Adipocyte (in vitro differentiated cells): ENCODE data around the gene APC2.

Experiments
- DNase-seq: peaks from one replicate; pipeline ENCODE4 v3.0.0-alpha.2; 2015; ENCODE audit warnings: low read depth
- H3K27me3 ChIP-seq: replicated peaks from 2 replicates; pipeline ENCODE4 v1.7.0; 2013; ENCODE audit warnings: mild to moderate bottlenecking, low read length, moderate library complexity; ENCODE audit not compliant: control insufficient read depth, insufficient read depth
- H3K36me3 ChIP-seq: 2 replicates; pipeline ENCODE4 v1.7.0; 2013; ENCODE audit warnings: low read length, mild to moderate bottlenecking, moderate library complexity; ENCODE audit not compliant: control insufficient read depth, insufficient read depth, severe bottlenecking
- H3K4me1 ChIP-seq: 2 replicates; pipeline ENCODE4 v1.7.0; 2013; ENCODE audit warnings: mild to moderate bottlenecking, low read length, moderate library complexity; ENCODE audit not compliant: control insufficient read depth, insufficient read depth
- H3K4me3 ChIP-seq: 2 replicates; pipeline ENCODE4 v1.7.0; 2013; ENCODE audit warnings: mild to moderate bottlenecking, low read length, moderate library complexity
- H3K9ac ChIP-seq: 2 replicates; pipeline ENCODE4 v1.7.0; 2013; ENCODE audit warnings: mild to moderate bottlenecking, low read length, moderate library complexity
- H3K9me3 ChIP-seq: 2 replicates; pipeline ENCODE4 v1.7.0; 2013; ENCODE audit warnings: mild to moderate bottlenecking, low read length, moderate library complexity; ENCODE audit not compliant: control insufficient read depth

The APC2 gene

GRCh38 chr19:1425102-1425837, 24.7 kb upstream of the APC2 start:
- Histone ChIP-seq H3K4me1 (no peaks in the 10 kb centered on the region), H3K4me3 (no peak overlapping the region), H3K27me3 (no peaks in the 10 kb centered on the region), H3K9ac (no peak overlapping the region), H3K9me3 (no peaks in the 10 kb centered on the region), H3K36me3 (peaks cover 89% of the 10 kb centered on the region)
- no peak for DNase-seq

DNA sequence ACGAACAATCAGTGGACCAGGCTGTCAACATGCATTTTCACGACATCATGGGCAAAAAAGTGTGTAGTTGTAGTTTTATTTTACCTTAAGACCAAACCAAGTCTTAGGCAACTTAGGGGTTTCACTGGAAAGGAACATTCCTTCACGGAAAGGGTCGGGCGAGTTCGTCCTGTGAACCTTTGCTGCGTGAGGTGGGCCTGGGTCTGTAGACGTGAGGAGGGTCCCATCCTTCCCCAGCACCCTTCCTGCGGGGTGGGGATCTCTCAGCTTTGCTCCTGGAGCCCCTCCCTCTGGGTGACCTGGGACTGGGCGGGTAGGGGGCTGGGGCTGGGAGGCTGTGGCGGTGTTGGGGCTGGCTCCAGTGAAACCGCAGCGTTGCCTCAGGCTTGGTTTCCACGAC, 24.0 kb upstream of the APC2 start:
- H3K4me3 ChIP-seq = no peak overlapping the region
- DNase-seq = no peak
- H3K36me3 ChIP-seq = peaks cover 83% of the 10 kb centered on the region

GRCh38 chr19:1426736-1427135, 23.2 kb upstream of the APC2 start:
- Histone ChIP-seq H3K4me3 (no peak overlapping the region), H3K27me3 (no peaks in the 10 kb centered on the region), H3K36me3 (peaks cover 80% of the 10 kb centered on the region), H3K9me3 (no peaks in the 10 kb centered on the region), H3K9ac (no peak overlapping the region), H3K4me1 (no peaks in the 10 kb centered on the region)
- DNase-seq = no peak

More for the DNA sequence above, 24.0 kb upstream of the APC2 start:
- Histone ChIP-seq H3K9ac (no peak overlapping the region), H3K27me3 (no peaks in the 10 kb centered on the region), H3K4me1 (no peaks in the 10 kb centered on the region), H3K9me3 (no peaks in the 10 kb centered on the region)

- H3K36me3 ChIP-seq = peaks cover 79% of the 10 kb centered on the region
- no peaks in the 10 kb centered on the region for H3K27me3 ChIP-seq
Observed at GRCh38 chr19:1427221-1427920, 22.6 kb upstream of the APC2 start.

GRCh38 chr19:1428738-1429391, 21.1 kb upstream of the APC2 start:
- no peak overlapping the region for H3K9ac ChIP-seq
- peaks cover 79% of the 10 kb centered on the region for H3K36me3 ChIP-seq
- H3K4me3 ChIP-seq = no peak overlapping the region
- no peaks in the 10 kb centered on the region for H3K27me3 ChIP-seq
- no peaks in the 10 kb centered on the region for H3K4me1 ChIP-seq
- DNase-seq = no peak
- no peaks in the 10 kb centered on the region for H3K9me3 ChIP-seq

More at GRCh38 chr19:1427221-1427920, 22.6 kb upstream of the APC2 start:
- no peak for DNase-seq
- H3K9me3 ChIP-seq = no peaks in the 10 kb centered on the region
- no peak overlapping the region for H3K4me3 ChIP-seq
- no peak overlapping the region for H3K9ac ChIP-seq
- no peaks in the 10 kb centered on the region for H3K4me1 ChIP-seq

- Histone ChIP-seq H3K4me3 (no peak overlapping the region), H3K9me3 (no peaks in the 10 kb centered on the region), H3K36me3 (peaks cover 81% of the 10 kb centered on the region), H3K4me1 (no peaks in the 10 kb centered on the region), H3K9ac (no peak overlapping the region), H3K27me3 (no peaks in the 10 kb centered on the region)
- DNase-seq = no peak
Observed at GRCh38 chr19:1429750-1430149, 20.2 kb upstream of the APC2 start.

- no peak overlapping the region for H3K4me3 ChIP-seq
Observed at GRCh38 chr19:1430246-1430645, 19.7 kb upstream of the APC2 start.

GRCh38 chr19:1431759-1432506, 18.0 kb upstream of the APC2 start:
- Histone ChIP-seq H3K4me1 (no peaks in the 10 kb centered on the region), H3K9ac (no peak overlapping the region), H3K4me3 (no peak overlapping the region), H3K9me3 (no peaks in the 10 kb centered on the region), H3K27me3 (no peaks in the 10 kb centered on the region), H3K36me3 (peaks cover 67% of the 10 kb centered on the region)
- DNase-seq = no peak

More at GRCh38 chr19:1430246-1430645, 19.7 kb upstream of the APC2 start:
- Histone ChIP-seq H3K9me3 (no peaks in the 10 kb centered on the region), H3K36me3 (peaks cover 78% of the 10 kb centered on the region), H3K4me1 (no peaks in the 10 kb centered on the region), H3K9ac (no peak overlapping the region), H3K27me3 (no peaks in the 10 kb centered on the region)
- DNase-seq = no peak

- DNase-seq = no peak
Observed at GRCh38 chr19:1432507-1432887, 17.4 kb upstream of the APC2 start.

GRCh38 chr19:1433119-1434039, 16.5 kb upstream of the APC2 start:
- H3K27me3 ChIP-seq = no peaks in the 10 kb centered on the region
- no peaks in the 10 kb centered on the region for H3K9me3 ChIP-seq
- no peaks in the 10 kb centered on the region for H3K4me1 ChIP-seq
- H3K4me3 ChIP-seq = no peak overlapping the region
- peaks cover 56% of the 10 kb centered on the region for H3K36me3 ChIP-seq
- DNase-seq = no peak
- no peak overlapping the region for H3K9ac ChIP-seq

More at GRCh38 chr19:1432507-1432887, 17.4 kb upstream of the APC2 start:
- Histone ChIP-seq H3K9me3 (no peaks in the 10 kb centered on the region), H3K27me3 (no peaks in the 10 kb centered on the region), H3K4me3 (no peak overlapping the region), H3K9ac (no peak overlapping the region), H3K36me3 (peaks cover 63% of the 10 kb centered on the region), H3K4me1 (no peaks in the 10 kb centered on the region)
